GM19397 (cell line): ENCODE measurements around the gene PROM2.

Source experiments
- ATAC-seq: cut with Tn5 transposase; IDR thresholded peaks from one replicate; pipeline ENCODE4 v1.9.1; 2021; ENCODE audit warnings: mild to moderate bottlenecking, moderate library complexity; ENCODE audit not compliant: unreplicated experiment

Gene PROM2

DNA sequence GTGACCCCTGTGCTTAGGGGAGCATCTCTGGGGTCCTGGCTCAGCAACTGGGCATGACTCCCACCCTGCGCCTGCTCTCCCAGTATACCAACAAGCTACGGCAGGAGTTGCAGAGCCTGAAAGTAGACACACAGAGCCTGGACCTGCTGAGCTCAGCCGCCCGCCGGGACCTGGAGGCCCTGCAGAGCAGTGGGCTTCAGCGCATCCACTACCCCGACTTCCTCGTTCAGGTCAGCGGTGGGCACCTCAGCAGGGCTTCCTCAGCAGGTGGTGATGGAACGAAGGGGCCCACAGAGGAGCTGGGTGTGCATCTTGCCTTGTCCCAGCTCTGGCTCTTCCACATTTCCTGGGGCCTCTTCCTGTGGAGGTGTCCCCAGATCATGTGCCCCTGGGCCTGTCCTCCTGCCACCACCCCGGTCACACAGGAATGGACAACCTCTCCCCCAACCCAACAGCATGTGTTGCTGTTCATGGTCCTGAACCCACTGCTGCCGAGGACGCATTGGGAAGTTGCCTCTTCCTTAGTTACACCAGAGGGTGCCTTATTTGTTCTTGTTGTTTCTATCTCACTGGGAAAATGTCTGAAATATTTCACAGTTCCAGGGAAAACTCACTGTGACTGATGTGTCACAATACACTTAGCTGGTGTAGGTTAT lies 10.8 kb downstream of the PROM2 start:
- ATAC-seq, result no peak

DNA sequence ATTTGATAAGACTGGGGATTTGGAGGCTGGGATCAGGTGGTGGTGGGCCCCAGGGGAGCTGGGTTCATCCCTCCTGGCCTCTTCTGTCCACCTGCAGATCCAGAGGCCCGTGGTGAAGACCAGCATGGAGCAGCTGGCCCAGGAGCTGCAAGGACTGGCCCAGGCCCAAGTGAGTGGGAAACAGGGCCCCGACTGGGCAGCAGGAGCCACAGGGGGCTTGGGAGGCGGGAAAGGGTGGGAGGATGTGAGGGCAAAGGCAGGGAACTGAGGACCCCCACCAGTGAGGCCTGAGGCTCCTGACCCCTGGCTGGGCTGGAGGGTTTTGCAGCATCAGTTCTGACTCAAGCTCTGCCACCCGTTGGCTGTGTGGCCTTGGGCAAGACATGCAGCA lies 11.3 kb downstream of the PROM2 start:
- ATAC-seq, result no peak

DNA sequence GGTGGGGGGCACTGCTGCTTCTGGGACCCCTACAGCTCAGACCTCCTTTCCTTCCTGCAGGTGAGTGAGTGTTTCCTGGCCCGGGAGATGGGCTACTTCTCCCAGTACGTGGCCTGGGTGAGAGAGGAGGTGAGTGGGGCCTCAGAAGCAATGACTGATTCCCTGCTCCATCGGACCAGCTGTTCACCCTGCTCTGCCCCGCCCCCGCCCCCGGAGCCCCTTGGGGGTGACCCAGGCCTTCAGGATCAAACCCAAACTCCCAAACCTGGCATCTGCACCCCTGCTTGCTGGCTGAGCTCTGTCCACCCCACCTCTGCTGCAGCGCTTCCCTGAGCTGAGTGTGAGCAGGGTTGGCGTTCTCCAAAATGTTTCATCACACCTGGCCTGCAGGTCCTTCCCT lies 13.1 kb downstream of the PROM2 start:
- no peak for ATAC-seq

DNA sequence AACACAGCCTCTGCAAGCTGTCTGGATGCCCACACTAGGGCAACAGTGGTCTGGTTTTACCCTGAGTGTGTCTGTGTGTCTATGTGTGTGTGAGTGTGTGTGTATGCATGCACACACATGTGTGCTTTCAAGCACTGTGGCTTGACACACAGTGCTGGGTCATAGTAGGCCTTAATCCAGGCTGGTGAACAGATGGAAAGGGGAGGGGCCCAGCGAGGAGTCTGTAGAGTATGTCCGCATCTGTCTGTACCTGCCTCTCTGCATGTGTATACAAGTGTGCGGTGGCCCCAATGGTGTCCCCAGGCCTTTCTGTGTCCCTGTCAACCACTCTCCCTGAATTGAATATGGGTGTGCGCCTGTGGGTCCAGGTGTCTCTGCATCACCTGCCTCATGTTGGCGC lies 13.6 kb downstream of the PROM2 start:
- no peak for ATAC-seq

DNA sequence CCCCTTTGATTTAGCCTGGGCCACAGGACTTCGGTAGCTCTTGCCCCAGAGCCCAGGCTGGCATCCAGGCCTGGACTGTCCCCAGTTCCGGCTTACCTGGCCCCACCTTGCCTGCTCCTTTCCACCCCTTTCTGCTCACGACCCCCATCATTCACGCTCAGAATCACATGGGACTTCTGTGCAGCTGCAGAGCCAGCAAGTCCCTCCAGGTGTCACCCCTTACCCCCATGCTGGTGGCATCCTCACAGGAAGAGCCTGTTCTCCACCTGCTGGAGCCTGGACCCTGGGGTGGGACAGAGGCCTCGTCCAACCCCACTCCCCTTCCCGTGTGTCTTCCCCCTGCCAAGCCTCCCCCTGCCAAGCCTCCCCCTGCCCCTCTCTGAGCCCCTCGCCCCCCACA lies 15.0 kb downstream of the PROM2 start:
- no peak for ATAC-seq

- ATAC-seq, result no peak
These were observed 17.0 kb downstream of the PROM2 start for GRCh38 chr2:95291222-95291621.

DNA sequence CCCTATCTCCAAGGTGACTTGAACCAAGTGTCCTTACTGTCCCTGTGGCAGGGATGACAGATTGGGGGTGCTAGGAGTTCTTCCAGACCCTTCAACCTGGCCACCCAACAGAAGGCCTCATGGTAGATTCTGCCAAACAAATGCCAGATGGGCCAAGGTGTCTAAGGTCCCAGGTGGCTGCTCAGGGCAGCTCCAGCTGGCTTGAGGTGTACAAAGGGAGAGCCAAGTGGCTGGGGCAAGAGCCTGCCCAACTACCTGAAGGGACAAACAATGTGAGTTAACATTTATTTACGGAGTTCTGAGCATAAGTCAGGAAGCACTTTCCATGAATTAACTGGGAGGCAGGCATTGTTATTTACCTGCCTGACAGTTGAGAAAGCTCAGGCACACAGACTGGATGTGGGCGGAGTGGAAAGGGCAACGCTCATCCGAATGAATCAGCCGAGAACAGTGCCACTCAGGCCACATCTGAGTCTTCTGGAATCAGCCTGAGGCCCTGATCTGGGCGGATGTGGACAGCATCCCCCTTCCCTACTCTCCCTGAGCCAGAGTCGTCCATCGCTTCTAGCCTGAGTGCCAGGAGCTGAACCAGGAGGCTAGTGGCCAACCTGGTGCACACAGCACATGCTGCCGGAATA lies 18.5 kb downstream of the PROM2 start:
- ATAC-seq, result no peak

DNA sequence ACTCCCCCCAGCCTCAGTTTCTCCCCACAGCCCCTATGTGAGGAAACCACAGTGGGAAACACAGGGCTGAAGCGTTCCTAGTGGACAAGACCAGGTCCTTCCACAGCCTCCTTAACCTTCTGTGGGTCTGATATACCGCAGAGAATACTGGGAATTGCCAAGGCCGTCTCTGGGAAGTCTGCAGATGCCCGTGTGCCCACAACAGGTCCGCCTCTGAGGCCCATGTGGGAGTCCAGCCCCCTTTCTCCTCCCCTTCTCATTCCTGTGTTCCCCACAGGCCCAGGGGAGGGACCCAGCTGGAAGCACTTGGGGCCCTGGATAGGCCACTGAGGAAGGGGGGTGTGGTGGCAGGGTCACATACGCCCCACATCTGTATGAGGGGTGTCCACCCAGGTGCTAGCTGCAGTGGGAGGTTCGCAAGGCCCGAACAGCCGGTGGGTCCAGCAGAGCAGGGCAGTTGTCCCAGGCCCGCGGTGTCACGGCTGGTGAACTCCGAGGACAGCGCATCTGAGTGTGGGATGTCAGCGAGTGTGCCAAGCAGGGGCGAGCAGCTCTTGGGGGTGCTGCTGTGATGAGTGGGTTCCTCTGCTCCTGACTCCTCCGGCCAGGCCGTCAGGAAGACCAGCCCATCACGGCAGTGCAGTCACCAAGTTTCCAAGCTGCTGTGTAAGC lies 20.5 kb downstream of the PROM2 start:
- no peak for ATAC-seq

GRCh38 chr2:95295376-95295775 lies 21.1 kb downstream of the PROM2 start:
- ATAC-seq, result no peak

DNA sequence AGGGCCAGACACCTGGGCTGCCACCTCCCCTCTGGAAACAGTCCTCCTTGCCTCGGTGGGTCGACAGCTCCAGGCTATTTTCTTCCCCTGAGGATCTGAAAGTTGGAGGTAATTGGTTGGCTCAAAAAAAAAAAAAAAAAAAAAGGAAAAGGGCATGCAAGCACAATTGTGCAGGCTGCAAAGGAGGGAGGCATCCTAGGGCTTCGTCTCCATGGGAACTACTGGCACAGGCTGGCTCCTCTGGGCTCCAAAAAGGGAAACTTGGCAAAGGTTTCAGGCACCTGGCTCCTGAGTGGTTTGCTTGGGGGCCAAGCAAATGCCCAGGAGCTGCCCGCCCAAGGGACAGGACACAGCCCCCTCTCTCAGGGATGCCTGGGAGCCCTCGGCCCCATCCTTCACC lies 21.8 kb downstream of the PROM2 start:
- no peak for ATAC-seq

- ATAC-seq, result no peak
These were observed 22.7 kb downstream of the PROM2 start, which contains the start of gene KCNIP3 for GRCh38 chr2:95296880-95297487. KCNIP3 (plus strand) TSS chr2:95297347; CDS start chr2:95297439, 92 bp downstream.

DNA sequence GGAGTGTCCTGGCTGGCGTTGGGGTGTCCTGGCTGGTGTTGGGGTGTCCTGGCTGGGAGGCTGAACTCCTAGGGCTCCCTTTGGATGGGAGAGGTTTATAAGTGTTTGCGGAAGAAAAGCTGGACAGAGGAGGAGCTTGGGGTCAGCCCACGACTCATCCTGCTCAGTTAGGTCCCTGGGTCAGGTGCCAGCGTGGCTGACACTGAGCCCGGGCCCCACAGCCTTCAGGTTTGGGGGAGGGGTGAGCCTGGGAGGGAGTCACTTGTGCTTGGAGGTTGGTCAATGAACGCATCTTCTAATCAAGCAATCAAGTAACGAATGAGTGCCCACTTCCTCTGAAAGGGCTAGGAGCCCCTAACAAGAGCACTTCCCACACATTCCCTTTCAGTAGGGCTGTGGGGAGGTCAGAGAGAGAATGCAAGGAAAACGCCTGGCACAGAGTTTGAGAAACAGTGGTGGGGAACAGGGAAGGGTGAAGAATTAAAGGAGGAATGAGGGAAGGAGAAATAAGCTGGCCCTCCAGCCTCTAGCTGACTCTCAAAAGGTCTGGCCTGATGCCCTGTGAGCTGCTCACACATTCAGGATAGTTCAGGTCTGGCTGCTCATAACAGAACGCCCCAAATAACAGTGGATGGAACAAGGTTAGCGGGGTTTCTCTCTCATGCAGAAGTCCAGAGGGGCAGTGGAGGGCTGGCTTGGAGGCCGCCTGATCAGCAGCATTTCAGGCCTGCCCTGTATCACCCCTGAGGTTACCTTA lies 23.6 kb downstream of the PROM2 start:
- ATAC-seq, result no peak

- no peak for ATAC-seq
These were observed 24.4 kb downstream of the PROM2 start for GRCh38 chr2:95298486-95299111.

GRCh38 chr2:95299961-95300360 lies 25.7 kb downstream of the PROM2 start:
- ATAC-seq, result no peak

GRCh38 chr2:95300450-95300849 lies 26.2 kb downstream of the PROM2 start:
- ATAC-seq, result no peak

- ATAC-seq, result no peak
These were observed 26.9 kb downstream of the PROM2 start for GRCh38 chr2:95301186-95301585.

- no peak for ATAC-seq
These were observed 27.8 kb downstream of the PROM2 start for GRCh38 chr2:95301876-95302641.

GRCh38 chr2:95303191-95303919 lies 29.1 kb downstream of the PROM2 start:
- ATAC-seq, result no peak

DNA sequence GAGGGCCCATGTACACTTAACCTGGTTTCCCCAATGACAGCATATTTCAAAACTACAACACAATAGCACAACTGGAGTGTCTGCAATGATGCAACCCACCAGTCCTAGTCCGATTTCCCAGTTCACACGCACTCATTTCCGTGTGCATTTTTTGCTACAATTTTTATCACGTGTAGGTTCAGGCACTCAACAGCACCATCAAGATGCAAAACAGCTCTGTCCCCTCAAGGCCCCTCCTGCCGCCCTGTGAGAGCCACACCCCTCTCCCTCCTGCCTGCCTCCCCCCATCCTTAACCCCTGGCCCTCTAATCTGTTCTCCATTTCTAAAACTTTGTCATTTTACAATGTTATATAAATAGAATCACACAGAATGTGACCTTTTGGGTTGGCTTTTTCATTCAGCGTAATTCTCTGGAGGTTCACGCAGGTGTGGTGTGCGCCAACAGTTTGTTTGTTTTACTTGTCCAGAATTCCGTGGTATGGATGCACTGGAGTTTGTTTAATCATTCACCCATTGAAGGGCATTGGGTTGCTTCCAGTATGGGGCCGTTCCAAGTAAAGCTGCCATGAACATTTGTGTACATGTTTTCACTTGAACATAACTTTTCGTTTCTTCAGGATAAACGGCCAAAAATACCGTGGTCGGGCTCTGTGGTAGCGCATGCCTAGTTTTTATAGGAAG lies 31.3 kb downstream of the PROM2 start:
- ATAC-seq, result no peak
